Skeletal muscle satellite cell (primary cell): Measurements from ENCODE around the gene CSHL1.

ENCODE experiments used
- H3K27me3 ChIP-seq: 2 replicates; pipeline ENCODE4 v1.7.0; 2013; ENCODE audit warnings: low read length; ENCODE audit not compliant: control insufficient read depth, insufficient read depth
- H3K36me3 ChIP-seq: 2 replicates; pipeline ENCODE4 v1.7.0; 2013; ENCODE audit warnings: mild to moderate bottlenecking, control low read depth, low read length; ENCODE audit not compliant: insufficient read depth
- H3K4me1 ChIP-seq: 2 replicates; pipeline ENCODE4 v1.7.0; 2013; ENCODE audit warnings: low read length; ENCODE audit not compliant: control insufficient read depth, insufficient read depth
- H3K4me2 ChIP-seq: 2 replicates; pipeline ENCODE4 v1.7.0; 2013; ENCODE audit warnings: mild to moderate bottlenecking, low read length
- H3K4me3 ChIP-seq: 2 replicates; pipeline ENCODE4 v1.7.0; 2013; ENCODE audit warnings: low read length
- H3K9ac ChIP-seq: 2 replicates; pipeline ENCODE4 v1.7.0; 2013; ENCODE audit warnings: mild to moderate bottlenecking, low read depth, low read length, moderate library complexity
- H3K9me3 ChIP-seq: replicated peaks from 2 replicates; pipeline ENCODE4 v1.7.0; 2013; ENCODE audit warnings: mild to moderate bottlenecking, control low read depth, low read length

The CSHL1 gene

DNA sequence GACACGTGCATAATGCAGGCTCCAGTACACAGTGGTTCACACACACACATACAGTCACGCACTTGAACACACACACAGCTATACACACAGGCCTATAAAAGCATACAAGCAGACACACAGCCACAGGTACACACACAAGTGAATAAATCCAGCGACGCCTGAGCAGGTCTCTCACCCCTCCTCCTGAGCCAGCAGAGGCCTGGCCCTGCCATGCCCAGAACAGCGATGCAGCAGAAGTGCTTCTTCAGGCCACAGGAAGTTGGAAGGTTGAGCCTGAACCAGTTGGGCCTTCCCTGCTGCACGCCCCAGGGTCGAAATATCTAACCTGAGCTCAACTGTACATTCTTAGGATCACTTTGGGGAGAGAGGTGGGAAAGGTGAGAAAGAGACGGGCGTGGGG, 28.3 kb upstream of the CSHL1 start:
- H3K36me3 ChIP-seq = no peaks in the 10 kb centered on the region
- H3K4me2 ChIP-seq = no peak overlapping the region
- no peak overlapping the region for H3K4me3 ChIP-seq
- no peaks in the 10 kb centered on the region for H3K4me1 ChIP-seq
- H3K27me3 ChIP-seq = peaks cover 32% of the 10 kb centered on the region
- no peaks in the 10 kb centered on the region for H3K9me3 ChIP-seq
- H3K9ac ChIP-seq = no peak overlapping the region

DNA sequence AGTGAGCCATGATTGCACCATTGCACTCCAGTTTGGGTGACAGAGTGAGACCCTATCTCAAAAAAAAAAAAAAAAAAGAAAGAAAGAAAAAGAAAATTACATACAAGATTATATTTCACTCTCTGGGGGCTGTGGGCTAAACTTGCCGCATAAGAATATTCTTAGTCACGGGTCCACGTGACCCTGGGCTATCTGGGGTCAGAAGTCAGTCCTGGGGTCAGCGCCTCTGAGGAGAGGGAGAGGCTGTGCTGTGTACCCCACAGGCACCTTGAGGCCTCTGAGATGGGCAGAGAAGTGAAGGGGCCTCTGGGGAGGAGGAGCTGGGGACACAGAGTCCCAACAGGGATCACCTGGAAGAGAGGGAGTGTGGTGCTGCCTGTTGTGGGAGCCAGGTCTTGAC, 26.9 kb upstream of the CSHL1 start:
- H3K4me3 ChIP-seq = no peak overlapping the region
- H3K9ac ChIP-seq = no peak overlapping the region
- H3K4me1 ChIP-seq = no peaks in the 10 kb centered on the region
- H3K9me3 ChIP-seq = no peaks in the 10 kb centered on the region
- H3K27me3 ChIP-seq = peaks cover 43% of the 10 kb centered on the region
- H3K4me2 ChIP-seq = no peak overlapping the region
- H3K36me3 ChIP-seq = no peaks in the 10 kb centered on the region

GRCh38 chr17:63937319-63937718, 26.3 kb upstream of the CSHL1 start:
- H3K27me3 ChIP-seq = peaks cover 42% of the 10 kb centered on the region
- H3K4me3 ChIP-seq = no peak overlapping the region
- no peak overlapping the region for H3K4me2 ChIP-seq
- H3K36me3 ChIP-seq = no peaks in the 10 kb centered on the region
- no peaks in the 10 kb centered on the region for H3K4me1 ChIP-seq
- H3K9ac ChIP-seq = no peak overlapping the region
- H3K9me3 ChIP-seq = no peaks in the 10 kb centered on the region

GRCh38 chr17:63934183-63935112, 23.4 kb upstream of the CSHL1 start:
- no peak overlapping the region for H3K4me3 ChIP-seq
- no peaks in the 10 kb centered on the region for H3K4me1 ChIP-seq
- peaks cover 51% of the 10 kb centered on the region for H3K27me3 ChIP-seq
- H3K4me2 ChIP-seq = no peak overlapping the region
- H3K9ac ChIP-seq = no peak overlapping the region
- H3K9me3 ChIP-seq = no peaks in the 10 kb centered on the region
- H3K36me3 ChIP-seq = no peaks in the 10 kb centered on the region

GRCh38 chr17:63933598-63933997, 22.5 kb upstream of the CSHL1 start:
- Histone ChIP-seq H3K9me3 (no peaks in the 10 kb centered on the region), H3K4me2 (no peak overlapping the region), H3K4me3 (no peak overlapping the region), H3K27me3 (peaks cover 48% of the 10 kb centered on the region), H3K4me1 (no peaks in the 10 kb centered on the region), H3K36me3 (no peaks in the 10 kb centered on the region), H3K9ac (no peak overlapping the region)

DNA sequence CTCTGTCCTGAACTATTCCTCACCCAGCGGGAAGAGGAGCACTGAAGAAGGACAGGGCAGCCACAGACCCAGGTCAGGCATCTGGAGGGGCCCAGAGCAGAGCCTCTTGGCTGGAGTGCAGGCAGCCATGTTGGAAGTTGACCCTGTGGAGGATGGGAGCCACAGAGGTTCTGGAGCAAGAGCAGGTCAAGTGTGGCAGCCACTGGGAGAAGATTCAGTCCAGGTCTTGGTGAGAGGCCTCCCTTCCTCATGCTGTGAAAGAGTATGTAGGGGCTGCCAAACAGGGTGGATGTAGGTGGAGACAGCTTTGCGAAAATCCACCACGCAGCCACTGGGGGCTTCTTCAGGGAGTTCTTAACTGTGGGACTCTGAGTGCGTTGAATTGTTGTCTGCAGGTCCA, 21.7 kb upstream of the CSHL1 start:
- Histone ChIP-seq H3K4me2 (no peak overlapping the region), H3K4me1 (no peaks in the 10 kb centered on the region), H3K9ac (no peak overlapping the region), H3K36me3 (no peaks in the 10 kb centered on the region), H3K27me3 (peaks cover 54% of the 10 kb centered on the region), H3K9me3 (no peaks in the 10 kb centered on the region), H3K4me3 (no peak overlapping the region)

DNA sequence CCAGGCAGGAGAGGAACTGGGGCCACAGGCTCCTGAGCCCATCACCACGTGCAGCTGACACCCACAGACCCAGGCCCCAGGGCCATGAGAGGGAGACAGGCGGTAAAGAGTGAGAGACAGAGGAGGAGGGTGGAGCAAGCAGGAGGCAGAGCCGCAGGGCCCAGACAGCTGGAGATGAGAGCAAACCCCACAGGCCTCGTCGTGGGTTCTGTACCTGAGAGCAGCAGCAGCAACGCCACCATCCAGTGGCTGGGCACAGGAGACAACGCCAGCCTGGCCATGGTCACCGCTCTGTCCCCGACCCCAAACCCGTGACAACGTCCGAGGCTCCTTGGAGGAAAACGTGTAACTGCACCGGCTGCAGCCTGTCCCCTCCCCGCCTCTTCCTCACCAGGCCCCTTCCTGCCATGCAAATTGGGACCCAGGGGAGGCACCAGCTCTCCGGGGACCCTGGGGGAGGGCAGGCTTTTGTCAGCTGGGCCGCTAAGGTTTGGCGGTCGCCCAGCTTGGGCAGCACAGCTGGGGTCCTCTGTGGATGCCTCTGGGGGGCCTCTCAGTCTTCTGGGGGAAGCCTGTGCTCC, 21.0 kb upstream of the CSHL1 start, which contains the start of gene CD79B:
CD79B (minus strand) TSS at position 351 of the 581 bp plus-strand sequence; CDS start at position 281, 70 bp downstream.
- no peaks in the 10 kb centered on the region for H3K4me1 ChIP-seq
- H3K9me3 ChIP-seq = no peaks in the 10 kb centered on the region
- H3K36me3 ChIP-seq = no peaks in the 10 kb centered on the region
- H3K27me3 ChIP-seq = peaks cover 57% of the 10 kb centered on the region
- H3K9ac ChIP-seq = no peak within 1 kb of the TSS
- H3K4me3 ChIP-seq = no peak within 1 kb of the TSS
- H3K4me2 ChIP-seq = no peak within 1 kb of the TSS

GRCh38 chr17:63930951-63931575, 20.0 kb upstream of the CSHL1 start:
- Histone ChIP-seq H3K4me1 (no peaks in the 10 kb centered on the region), H3K36me3 (no peaks in the 10 kb centered on the region), H3K9me3 (no peaks in the 10 kb centered on the region), H3K27me3 (peaks cover 55% of the 10 kb centered on the region), H3K9ac (no peak overlapping the region), H3K4me2 (no peak overlapping the region), H3K4me3 (no peak overlapping the region)

- Histone ChIP-seq H3K4me2 (no peak overlapping the region), H3K27me3 (peaks cover 49% of the 10 kb centered on the region), H3K4me3 (no peak overlapping the region), H3K4me1 (no peaks in the 10 kb centered on the region), H3K36me3 (no peaks in the 10 kb centered on the region), H3K9ac (no peak overlapping the region), H3K9me3 (no peaks in the 10 kb centered on the region)
Measured at GRCh38 chr17:63929860-63930766, 19.1 kb upstream of the CSHL1 start.

DNA sequence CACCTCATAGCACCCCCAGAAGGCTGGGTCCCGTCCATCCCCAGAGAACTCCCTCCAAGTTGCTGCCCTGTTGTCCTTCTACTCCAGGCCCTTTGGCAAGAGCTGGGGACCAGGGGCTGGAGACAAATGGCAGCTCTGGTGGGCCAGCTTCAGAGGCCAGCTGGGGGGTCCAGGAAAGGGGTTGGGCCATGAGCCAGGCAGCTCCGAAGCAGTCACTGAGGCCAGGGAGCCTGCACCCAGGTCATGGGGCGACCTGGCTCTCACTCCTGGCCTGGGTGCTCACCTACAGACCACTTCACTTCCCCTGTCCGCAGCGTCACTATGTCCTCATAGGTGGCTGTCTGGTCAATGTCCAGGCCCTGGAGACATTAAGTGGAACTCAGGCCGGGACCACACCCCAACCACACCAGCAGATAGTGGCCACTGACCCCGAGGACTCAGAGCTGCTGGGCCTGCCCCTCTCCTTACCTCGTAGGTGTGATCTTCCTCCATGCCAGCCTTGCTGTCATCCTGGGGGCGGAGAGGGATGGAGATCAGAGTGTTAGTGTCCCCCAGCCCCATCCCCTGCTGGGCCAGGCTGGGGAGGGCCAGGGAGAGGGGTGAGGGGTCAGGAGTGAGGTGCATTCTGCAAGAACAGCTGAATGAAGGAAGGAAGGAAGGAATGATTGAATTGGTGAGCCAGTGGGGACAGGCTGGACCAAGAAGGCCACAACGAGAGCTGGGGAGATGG, 18.1 kb upstream of the CSHL1 start:
- H3K9me3 ChIP-seq = no peaks in the 10 kb centered on the region
- H3K4me3 ChIP-seq = no peak overlapping the region
- H3K27me3 ChIP-seq = peaks cover 40% of the 10 kb centered on the region
- H3K4me2 ChIP-seq = no peak overlapping the region
- H3K36me3 ChIP-seq = no peaks in the 10 kb centered on the region
- H3K9ac ChIP-seq = no peak overlapping the region
- no peaks in the 10 kb centered on the region for H3K4me1 ChIP-seq
